ENCODE results near the gene HES4.

HES4 gene, protein sequence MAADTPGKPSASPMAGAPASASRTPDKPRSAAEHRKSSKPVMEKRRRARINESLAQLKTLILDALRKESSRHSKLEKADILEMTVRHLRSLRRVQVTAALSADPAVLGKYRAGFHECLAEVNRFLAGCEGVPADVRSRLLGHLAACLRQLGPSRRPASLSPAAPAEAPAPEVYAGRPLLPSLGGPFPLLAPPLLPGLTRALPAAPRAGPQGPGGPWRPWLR

DNA sequence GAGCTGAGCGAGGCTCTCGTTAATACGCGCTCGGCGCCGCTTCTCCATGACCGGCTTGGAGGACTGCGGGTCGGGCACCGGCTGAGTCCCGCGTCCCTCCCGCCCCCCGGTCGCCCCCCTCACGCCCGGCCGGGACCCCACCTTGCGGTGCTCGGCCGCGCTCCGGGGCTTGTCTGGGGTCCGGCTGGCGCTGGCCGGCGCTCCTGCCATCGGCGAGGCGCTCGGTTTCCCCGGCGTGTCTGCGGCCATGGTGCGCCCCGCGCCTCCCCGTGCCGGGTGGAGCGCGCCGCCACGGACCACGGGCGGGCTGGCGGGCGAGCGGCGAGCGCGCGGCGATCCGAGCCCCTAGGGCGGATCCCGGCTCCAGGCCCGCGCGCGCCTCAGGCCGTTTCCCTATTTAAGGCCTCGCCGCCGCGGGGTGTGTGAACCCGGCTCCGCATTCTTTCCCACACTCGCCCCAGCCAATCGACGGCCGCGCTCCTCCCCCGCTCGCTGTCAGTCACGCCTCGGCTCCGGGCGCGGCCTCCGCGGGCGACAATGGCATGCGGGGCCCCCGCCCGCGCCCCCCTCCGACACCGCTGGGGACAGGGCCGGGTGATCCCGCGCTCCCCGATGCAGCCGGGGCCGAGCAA lies at the start of gene HES4:
TSS of gene HES4 (minus strand) at position 373 of the 632 bp plus-strand sequence. CDS start at position 249, 124 bp downstream.
- DNase-seq: peak; percentile 65

GRCh38 chr1:1048765-1049164 lies 48.9 kb upstream of the HES4 start:
- DNase-seq: no peak

DNA sequence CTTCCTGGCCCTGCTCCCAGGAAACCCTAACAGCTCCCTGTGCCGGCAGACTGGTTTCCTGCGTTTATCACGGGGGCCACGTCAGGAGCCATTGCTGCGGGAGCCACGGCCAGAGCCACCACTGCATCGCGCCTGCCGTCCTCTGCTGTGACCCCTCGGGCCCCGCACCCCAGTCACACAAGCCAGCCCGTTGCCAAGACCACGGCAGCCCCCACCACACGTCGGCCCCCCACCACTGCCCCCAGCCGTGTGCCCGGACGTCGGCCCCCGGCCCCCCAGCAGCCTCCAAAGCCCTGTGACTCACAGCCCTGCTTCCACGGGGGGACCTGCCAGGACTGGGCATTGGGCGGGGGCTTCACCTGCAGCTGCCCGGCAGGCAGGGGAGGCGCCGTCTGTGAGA lies 48.1 kb upstream of the HES4 start:
- no peak for DNase-seq

GRCh38 chr1:1047407-1047806 lies 47.5 kb upstream of the HES4 start:
- DNase-seq: no peak

DNA sequence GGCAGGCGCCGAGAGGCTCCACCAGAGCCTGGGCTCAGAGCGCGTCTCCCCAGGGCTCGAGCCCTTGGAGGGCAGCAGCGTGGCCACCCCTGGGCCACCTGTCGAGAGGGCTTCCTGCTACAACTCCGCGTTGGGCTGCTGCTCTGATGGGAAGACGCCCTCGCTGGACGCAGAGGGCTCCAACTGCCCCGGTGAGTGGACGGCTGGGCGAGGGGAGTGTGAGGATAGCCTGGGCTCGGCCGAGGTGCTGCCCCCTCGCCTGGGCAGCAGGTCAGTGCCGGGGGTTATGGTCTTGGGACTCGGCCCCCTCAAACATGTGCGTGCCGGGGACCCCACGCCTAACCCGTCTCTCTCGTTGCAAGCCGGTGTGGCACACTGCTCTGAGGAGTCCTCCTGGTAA lies 46.9 kb upstream of the HES4 start:
- no peak for DNase-seq

- DNase-seq: no peak
These were observed 46.3 kb upstream of the HES4 start for GRCh38 chr1:1046243-1046642.

DNA sequence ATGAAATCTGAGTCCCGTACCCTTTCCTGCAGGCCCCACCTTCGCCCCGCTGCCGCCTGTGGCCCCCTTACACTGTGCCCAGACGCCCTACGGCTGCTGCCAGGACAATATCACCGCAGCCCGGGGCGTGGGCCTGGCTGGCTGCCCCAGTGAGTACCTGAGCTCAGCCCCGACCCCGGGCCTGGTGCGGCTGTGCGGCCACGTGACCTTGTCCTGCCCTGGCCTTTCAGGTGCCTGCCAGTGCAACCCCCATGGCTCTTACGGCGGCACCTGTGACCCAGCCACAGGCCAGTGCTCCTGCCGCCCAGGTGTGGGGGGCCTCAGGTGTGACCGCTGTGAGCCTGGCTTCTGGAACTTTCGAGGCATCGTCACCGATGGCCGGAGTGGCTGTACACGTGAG lies 45.2 kb upstream of the HES4 start:
- DNase-seq: no peak

GRCh38 chr1:1044455-1045078 lies 44.7 kb upstream of the HES4 start:
- DNase-seq: no peak

- no peak for DNase-seq
These were observed 44.0 kb upstream of the HES4 start for GRCh38 chr1:1043921-1044320.

DNA sequence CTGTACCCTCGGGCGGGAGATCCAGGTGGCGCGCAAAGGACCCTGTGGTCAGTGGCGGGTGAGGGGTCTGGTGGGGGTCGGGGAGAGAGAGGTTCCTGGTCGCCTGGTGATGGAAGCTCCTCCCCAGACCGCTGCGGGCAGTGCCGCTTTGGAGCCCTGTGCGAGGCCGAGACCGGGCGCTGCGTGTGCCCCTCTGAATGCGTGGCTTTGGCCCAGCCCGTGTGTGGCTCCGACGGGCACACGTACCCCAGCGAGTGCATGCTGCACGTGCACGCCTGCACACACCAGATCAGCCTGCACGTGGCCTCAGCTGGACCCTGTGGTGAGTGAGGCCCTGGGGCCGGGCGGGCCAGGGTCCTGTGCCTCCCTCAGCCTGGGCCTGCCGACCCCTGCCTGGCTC lies 43.5 kb upstream of the HES4 start:
- DNase-seq: no peak

DNA sequence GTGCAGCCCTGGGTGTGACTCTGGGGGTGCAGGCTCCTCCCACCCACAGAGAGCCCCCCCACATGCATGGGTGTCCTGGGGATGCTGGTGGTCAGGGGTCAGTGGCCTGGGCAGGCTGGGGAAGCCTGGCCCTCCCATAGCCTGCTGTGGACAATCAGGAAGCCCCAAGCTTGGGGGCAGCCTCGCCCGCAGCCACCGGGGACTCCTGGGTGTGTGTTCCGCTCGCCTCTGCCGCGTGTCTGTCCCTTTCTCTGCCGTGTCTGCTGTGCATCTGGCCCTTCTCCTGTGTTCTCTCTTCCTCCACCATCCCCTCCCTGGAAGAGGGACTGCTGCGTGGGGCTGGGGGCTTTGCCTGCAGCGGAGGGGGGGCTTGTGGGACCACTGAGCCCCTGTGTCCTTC lies 42.9 kb upstream of the HES4 start:
- no peak for DNase-seq

DNA sequence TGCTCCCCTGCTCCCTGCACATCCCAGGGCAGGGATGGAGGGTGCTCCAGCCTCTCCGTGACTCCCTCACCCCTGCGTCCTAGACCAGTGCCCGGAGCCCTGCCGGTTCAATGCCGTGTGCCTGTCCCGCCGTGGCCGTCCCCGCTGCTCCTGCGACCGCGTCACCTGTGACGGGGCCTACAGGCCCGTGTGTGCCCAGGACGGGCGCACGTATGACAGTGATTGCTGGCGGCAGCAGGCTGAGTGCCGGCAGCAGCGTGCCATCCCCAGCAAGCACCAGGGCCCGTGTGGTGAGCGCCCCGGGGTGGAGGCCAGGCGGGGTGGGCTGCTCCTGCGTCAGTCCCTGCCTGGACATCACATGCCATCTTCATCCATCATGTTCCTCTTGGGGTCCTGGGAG lies 42.0 kb upstream of the HES4 start:
- no peak for DNase-seq

GRCh38 chr1:1041092-1041523 lies 41.2 kb upstream of the HES4 start:
- DNase-seq: no peak

- DNase-seq: peak; percentile 65
These were observed 40.4 kb upstream of the HES4 start for GRCh38 chr1:1040004-1040991.

- no peak for DNase-seq
These were observed 39.4 kb upstream of the HES4 start for GRCh38 chr1:1039145-1039910.

DNA sequence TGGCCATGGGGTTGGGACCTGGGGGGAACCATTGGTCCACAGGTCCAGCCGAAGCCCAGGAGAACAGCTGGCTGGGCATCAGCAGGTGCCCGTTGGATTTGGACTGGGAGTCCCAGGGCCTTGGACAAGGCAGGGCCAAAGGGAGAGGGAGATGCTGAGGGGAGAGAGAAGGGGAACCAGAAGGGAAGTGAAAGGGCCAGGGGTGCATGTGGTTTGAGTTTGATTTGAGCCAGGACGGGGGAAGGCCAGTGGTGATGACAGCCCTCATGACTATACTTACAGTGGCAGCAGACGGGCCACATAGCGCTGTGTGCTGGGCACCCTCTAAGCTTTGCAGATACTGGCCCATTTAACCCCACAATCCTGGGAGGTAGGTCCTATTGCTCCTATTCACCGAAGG lies 38.8 kb upstream of the HES4 start:
- DNase-seq: no peak

GRCh38 chr1:1037366-1038327 lies 37.8 kb upstream of the HES4 start:
- no peak for DNase-seq

DNA sequence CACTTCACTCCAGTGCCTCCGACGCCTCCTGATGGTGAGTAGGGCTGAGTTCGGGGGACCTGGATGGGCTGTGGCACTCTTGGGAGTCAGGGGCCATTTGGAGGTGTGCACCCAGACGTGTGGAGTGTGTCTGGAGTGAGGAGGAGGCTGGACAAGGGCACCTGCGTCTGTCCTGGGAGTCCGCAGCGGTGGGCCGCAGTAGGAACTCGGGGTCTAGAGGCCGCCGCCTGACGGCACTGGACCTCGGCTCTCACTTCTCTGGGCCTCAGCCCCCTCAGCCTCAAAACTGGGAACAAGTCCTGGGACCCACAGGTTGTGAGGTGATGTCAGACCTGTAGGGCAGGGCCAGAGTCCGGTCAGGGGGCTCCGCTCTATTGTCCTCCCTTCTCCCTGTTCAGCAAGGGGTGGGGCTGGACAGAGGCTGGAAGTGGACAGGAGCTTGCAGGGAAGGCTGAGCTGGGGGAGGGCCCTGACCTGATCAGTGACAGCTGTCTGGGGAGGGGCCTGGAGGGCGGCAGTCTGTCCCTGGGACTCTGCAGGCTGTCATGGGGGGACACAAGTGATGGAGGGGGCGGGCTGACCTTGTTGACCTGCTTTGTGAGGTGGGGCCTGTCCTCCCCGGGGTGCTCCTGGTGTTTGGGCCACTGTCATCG lies 35.5 kb upstream of the HES4 start:
- no peak for DNase-seq

DNA sequence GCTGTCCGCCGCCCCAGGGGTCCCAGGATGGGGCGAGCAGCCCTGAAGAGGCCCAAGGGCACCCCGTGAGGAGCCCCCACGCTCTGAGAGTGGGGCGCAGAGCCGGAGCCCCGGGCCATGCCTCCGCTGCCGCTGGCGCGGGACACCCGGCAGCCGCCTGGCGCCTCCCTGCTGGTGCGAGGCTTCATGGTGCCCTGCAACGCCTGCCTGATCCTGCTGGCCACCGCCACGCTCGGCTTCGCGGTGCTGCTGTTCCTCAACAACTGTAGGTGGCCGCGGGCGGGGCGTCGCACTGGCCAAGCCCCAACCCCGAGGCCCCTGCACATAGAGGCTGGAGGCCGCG lies 34.5 kb upstream of the HES4 start:
- no peak for DNase-seq

- DNase-seq: no peak
These were observed 34.0 kb upstream of the HES4 start for GRCh38 chr1:1033731-1034438.
